HG03354 (cell line): ENCODE data around the gene MMP24.

Experiments used
- ATAC-seq: cut with Tn5 transposase; IDR thresholded peaks from one replicate; pipeline ENCODE4 v1.9.1; 2021; ENCODE audit warnings: mild to moderate bottlenecking; ENCODE audit not compliant: unreplicated experiment, poor library complexity, severe bottlenecking

MMP24 gene

GRCh38 chr20:35215066-35215956 lies 11.2 kb upstream of the MMP24 start:
- ATAC-seq, result no peak

- ATAC-seq, result no peak
These were observed 9.9 kb upstream of the MMP24 start for GRCh38 chr20:35216541-35216940.

- ATAC-seq, result no peak
These were observed 2.5 kb upstream of the MMP24 start for GRCh38 chr20:35223941-35224340.

GRCh38 chr20:35224536-35224935 lies 2.0 kb upstream of the MMP24 start:
- no peak for ATAC-seq

- ATAC-seq, result no peak
These were observed 968 bp upstream of the MMP24 start for GRCh38 chr20:35225319-35226125.

- ATAC-seq, result no peak
These were observed 593 bp downstream of the MMP24 start for GRCh38 chr20:35226884-35227681.

- no peak for ATAC-seq
These were observed 6.1 kb downstream of the MMP24 start for GRCh38 chr20:35232575-35232974.

- ATAC-seq, result no peak
These were observed 9.4 kb downstream of the MMP24 start for GRCh38 chr20:35235881-35236280.

GRCh38 chr20:35237486-35237885 lies 11.0 kb downstream of the MMP24 start:
- no peak for ATAC-seq

- ATAC-seq, result no peak
These were observed 11.7 kb downstream of the MMP24 start for GRCh38 chr20:35238170-35238569.

GRCh38 chr20:35238735-35239134 lies 12.2 kb downstream of the MMP24 start:
- no peak for ATAC-seq

- no peak for ATAC-seq
These were observed 13.8 kb downstream of the MMP24 start for GRCh38 chr20:35240083-35240810.

- ATAC-seq, result no peak
These were observed 14.4 kb downstream of the MMP24 start for GRCh38 chr20:35240811-35241293.

GRCh38 chr20:35243317-35243716 lies 16.8 kb downstream of the MMP24 start:
- no peak for ATAC-seq

- ATAC-seq, result no peak
These were observed 17.5 kb downstream of the MMP24 start for GRCh38 chr20:35243986-35244385.

- ATAC-seq, result no peak
These were observed 20.2 kb downstream of the MMP24 start for GRCh38 chr20:35246723-35247122.

- ATAC-seq, result no peak
These were observed 22.4 kb downstream of the MMP24 start for GRCh38 chr20:35248641-35249475.

GRCh38 chr20:35251613-35251940 lies 25.1 kb downstream of the MMP24 start:
- ATAC-seq, result no peak

- peak; percentile 84 for ATAC-seq
These were observed 25.6 kb downstream of the MMP24 start for GRCh38 chr20:35252037-35252461.
